NCI-H146 (cell line): Measurements from ENCODE around the gene PRR9.

ENCODE experiments used
- DNase-seq: peaks from one replicate; lab custom pipeline; 2025; lab: John Stamatoyannopoulos, UW

Gene PRR9

GRCh38 chr1:153229076-153229829, 11.9 kb downstream of the PRR9 start:
- peak; percentile 30 for DNase-seq

DNA sequence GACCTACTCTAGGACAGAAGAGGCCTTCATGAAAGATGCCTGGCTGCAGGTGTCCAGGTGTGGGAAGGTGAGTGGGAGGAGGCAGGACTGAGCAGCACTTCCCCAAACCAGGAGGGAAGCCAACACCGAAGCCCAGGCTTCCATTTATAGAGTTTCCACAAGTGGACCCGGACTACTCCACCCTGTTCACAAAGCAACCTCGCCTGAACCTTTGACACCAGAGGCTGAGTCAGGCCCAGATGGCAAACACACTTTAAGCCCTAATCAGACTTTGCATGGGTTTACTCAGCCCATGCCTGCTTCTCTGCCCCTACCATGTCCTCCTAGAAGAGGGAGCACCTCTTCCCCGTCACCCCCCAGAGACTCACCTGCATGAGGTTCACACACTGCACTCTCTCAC, 14.0 kb downstream of the PRR9 start:
- DNase-seq: no peak

DNA sequence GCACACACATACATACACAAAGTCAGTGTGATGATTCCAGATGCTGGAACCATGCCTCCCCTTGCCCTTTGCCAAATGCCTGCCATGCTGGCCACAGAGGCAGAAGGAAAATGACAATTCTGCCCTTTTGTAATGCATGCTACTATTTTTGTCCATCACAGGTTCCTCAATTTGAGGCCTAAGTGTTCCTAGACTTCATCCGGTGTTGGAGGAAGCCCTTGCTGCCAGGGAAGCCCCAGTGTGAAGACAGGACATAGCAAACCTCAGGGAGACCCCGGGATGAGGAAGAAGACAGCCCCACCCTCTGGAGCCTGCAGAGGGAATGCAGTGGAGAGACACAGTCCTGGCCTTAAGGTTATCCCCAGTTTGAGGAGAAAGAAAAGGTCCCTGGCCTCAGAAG, 14.4 kb downstream of the PRR9 start:
- no peak for DNase-seq

DNA sequence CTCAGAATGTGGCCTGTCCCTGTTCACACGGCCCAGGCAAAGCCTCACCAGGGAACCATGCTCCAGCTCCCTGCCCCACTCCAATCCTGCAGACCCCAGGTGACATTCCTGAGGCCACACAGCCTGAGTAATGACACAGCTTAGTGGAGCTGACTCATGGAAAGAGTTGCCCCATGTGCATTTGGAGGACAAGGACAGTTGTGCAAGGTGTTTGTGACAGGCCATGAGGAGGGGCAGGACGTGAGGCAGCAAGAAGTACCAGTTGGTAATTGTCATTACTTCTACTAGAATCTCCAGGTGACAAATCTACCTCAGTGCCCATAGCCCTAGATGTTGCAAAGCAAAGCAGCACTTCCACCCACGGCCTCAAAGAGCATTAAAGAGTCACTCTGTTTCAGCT, 15.2 kb downstream of the PRR9 start:
- no peak for DNase-seq

DNA sequence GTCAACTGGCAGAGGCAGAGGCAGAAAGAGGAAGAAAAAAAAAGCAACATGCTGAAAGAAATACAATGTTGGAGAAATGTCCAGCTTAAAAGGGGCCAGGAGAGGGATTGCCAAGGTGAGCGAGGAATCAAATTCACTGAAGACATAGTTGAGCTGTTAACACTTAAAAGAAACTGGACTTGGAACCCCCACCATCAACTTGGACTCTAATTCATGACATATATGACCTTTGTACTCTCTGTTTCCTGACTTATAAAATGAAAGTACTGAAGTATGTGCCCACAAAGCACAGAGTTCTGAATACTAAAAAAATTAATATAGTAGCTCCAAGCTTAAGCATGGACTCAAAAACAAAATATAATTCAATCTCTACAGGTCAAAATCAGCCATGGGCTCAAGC, 16.1 kb downstream of the PRR9 start:
- no peak for DNase-seq

GRCh38 chr1:153238527-153238926, 21.1 kb downstream of the PRR9 start:
- no peak for DNase-seq

DNA sequence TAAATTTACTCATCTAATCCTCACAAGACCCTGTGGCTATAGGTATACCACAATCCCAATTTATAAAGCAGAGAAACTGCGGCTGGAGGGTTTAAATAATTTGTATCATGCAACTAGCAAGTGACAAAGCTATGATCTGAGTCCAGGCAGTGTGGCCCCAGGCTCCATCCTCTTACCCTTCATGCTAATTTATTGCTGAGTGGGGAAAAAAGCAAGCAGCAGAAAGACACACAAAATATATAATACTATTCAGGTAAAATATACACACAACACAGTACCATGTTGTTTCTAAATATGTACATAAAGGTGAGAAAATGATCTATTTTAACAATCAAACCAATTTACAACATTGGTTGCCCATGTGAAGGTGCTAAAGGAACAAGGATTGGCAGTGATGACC, 24.8 kb downstream of the PRR9 start:
- DNase-seq: no peak

DNA sequence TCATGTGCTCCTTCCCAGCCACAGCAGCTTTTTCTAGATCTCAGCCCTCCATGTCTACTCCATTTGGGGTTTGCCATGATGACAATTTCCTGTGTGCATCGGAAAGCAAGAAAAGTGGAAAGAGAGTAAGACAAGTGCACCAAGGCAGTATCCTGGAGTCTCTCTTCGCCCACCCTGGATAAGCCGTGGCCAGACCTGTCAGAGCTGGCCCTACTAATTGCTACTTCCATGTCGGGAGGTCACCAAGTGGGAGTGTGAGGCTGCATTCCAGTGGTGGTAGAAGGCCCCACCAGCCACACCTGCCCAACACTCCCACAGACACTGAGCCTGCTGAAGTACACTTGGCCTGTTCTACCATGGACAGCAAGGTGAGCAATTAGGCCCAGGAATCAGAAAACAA, 28.1 kb downstream of the PRR9 start:
- no peak for DNase-seq

DNA sequence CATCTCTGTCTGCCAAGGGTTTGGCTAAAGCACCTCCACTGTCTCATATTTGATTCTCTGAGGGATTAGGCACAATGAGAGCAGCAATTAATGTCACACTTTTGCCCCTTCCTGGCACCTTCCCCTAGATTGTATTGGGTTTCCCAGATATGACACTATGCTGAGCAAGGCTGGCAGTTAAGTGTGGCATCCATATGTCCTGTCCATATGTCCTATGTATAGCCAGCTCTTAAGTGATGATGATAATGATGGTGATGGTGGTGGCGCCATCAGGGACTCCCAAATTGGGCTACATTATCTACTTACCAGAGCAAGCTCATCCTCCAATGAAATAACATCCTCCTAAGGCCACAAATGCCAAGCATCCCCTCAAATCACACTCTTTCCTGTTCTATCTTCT, 28.6 kb downstream of the PRR9 start:
- no peak for DNase-seq

- no peak for DNase-seq
Observed at GRCh38 chr1:153246825-153247224, 29.4 kb downstream of the PRR9 start.

- DNase-seq: no peak
Observed at GRCh38 chr1:153248176-153248879, 30.9 kb downstream of the PRR9 start.

DNA sequence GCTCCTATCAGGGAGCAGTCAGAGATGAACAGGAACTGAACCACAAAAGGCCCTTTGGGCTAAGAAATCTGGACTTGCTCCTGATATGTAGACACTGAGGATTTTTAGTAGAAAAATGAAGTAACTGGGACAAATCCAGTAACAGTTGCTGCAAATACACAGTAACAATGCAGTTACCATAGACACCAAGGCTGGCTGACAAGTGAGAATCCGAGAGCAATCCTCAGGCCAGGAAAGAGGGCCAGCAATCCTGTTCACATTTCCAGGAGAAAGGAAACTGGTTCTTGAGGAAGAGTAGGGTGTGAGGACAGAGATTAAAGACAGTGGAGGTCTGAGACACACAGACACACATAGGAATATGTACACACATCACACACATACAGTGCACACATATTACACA, 32.8 kb downstream of the PRR9 start:
- DNase-seq: no peak

DNA sequence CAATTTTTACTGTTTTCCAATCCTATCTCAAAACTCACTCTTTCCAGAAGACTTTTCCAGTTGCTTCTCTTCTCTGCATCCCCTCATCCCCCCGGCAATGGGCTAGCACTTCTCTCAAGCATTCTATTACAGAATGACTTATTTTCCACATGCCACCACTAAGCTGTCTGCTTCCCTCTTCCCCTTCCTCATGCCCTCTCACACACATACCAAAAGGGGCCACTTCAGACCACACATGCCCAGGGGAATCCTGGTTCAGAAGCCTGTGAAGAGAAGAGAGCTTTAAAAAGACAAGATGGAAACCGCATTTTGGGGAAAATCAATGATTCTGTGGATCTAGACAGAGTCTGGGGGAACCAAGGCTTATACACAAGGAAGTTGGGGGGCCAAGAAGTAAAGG, 33.7 kb downstream of the PRR9 start:
- no peak for DNase-seq

- no peak for DNase-seq
Observed at GRCh38 chr1:153251562-153251961, 34.2 kb downstream of the PRR9 start.

DNA sequence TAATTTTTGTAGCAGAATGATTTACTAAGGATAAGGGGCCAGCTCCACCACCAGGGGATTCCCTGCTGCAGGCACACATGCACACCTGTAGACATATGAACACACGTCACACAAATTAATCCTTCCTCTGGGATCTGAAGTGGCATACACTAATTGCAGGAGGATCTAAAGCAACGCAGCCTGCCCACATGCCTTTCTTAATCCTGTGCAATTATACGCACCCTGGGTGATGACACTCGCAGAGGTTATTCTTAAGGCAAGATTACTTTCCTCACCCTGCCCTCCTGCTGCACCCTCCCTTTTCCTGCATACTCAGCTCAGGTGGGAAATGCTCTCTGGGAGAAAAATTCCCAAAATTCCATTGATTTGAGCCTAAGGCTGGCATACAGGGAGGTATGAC, 34.6 kb downstream of the PRR9 start:
- no peak for DNase-seq

DNA sequence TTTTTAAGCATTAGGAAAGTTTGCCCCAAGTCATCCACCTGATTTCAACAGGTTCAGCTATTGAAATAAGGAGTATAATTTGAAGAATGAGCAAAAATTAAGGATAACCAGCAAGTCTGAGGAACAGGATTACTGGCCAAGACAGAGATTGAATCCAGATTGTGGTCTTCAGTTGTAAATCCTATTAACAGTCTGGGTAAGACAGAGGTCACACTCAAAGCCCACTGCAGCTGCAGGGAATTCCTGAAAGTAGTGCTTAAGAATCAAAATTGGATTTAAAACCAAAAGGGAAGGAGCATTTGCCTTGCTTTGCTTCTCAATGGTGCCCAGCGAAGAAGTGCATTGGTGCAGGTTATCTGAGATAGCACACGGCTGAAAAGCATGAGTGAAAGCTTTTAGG, 35.7 kb downstream of the PRR9 start:
- DNase-seq: no peak

GRCh38 chr1:153253693-153254092, 36.3 kb downstream of the PRR9 start:
- DNase-seq: no peak

GRCh38 chr1:153259387-153259786, 42.0 kb downstream of the PRR9 start, which contains the start of gene LORICRIN:
Gene LORICRIN, plus strand, starts transcription at chr1:153259687. Its CDS starts 1,263 bp downstream, at chr1:153260950.
- no peak for DNase-seq

- DNase-seq: no peak
Observed at GRCh38 chr1:153260585-153261280, 43.3 kb downstream of the PRR9 start.

DNA sequence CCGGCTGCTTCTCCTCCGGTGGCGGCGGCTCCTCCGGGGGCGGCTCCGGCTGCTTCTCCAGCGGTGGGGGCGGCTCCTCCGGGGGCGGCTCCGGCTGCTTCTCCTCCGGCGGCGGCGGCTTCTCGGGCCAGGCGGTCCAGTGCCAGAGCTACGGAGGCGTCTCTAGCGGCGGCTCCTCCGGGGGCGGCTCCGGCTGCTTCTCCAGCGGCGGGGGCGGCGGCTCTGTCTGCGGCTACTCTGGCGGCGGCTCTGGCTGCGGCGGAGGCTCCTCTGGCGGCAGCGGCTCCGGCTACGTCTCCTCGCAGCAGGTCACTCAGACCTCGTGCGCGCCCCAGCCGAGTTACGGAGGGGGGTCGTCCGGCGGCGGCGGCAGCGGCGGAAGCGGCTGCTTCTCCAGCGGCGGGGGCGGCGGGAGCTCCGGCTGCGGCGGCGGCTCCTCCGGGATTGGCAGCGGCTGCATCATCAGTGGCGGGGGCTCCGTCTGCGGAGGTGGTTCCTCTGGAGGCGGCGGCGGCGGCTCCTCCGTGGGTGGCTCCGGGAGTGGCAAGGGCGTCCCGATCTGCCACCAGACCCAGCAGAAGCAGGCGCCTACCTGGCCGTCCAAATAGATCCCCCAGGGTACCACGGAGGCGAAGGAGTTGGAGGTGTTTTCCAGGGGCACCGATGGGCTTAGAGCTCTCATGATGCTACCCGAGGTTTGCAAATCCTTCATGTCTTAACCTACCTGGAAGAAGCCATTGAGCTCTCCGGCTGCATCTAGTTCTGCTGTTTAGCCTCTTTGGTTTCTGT, 44.1 kb downstream of the PRR9 start:
- peak; percentile 34 for DNase-seq

GRCh38 chr1:153262070-153262366, 44.6 kb downstream of the PRR9 start:
- no peak for DNase-seq

DNA sequence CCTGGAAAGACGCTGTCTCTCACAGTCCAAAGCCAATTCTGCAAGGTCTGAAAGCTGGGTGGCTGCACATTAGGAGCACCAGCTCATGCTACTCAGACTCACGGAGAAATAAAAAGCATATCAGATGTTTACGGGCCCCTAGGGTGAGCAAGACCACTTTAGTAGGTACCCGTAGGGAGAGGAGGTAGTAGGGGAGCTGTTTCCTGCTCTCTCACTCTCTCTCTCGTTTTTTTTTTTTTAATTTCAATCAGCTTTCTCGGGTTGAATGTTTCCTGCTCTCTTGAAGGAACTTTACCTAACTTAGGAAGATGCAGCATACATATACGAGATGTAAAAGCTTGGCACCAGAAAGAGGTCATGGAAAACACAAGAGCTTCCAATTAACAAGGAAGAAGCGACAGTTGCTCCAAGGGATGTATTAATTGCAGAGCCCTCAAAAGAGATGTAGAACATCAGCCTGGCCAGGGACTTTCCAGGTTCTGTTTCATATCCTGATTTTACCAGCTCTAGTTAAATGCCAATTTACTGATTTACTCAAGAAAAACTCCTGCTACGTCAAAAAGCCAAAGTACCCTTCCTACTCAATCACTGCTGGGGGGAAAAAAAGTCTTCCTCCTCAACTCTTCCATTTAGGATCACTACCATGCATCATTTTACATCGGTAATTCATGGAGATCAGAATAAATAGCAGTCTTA, 45.2 kb downstream of the PRR9 start:
- DNase-seq: no peak
